GM18907 (cell line): Measurements from ENCODE around the gene UBE2D3.

Experiments
- ATAC-seq: cut with Tn5 transposase; IDR thresholded peaks from one replicate; pipeline ENCODE4 v1.9.1; 2021; ENCODE audit warnings: mild to moderate bottlenecking, moderate library complexity; ENCODE audit not compliant: unreplicated experiment

The UBE2D3 gene

DNA sequence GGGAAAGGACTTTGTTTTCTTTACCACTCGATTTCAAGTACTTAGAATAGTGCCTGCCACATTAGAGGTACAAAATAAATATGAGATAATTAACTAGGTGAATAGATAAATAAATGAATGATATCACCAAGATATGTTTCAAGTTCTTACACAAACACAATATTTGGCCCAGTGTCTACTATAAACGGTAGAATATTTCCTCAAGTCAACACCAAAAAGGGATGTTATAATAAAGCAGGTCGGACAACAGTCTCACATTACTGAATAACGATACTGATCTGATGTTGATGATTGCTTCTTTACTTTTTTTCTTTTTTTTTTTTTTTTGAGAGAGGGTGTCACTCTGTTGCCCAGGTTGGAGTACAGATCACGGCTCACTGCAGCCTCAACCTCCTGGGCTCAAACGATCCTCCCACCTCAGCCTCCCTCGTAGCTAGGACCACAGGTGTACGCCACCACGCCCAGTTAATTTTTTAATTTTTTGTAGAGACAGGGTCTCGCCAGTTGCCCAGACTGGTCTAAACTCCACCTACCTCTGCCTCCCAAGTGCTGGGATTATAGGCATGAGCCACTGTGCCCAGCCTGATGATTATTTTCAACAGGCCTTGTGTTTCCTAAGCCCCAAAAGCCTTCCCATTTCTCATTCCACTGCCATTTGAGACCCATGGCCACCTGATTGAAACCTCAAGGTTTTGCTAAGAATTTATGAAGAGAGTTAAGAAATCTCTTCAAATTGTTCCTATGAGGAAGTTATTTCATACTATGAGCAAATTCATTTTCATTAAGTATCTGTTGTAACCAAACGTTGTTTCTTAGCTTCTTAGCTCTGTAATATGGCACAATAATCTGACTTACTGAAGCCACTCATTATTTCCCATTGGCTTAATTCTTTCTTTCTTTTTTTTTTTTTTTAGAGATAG, 68.8 kb downstream of the UBE2D3 start:
- ATAC-seq = no peak

DNA sequence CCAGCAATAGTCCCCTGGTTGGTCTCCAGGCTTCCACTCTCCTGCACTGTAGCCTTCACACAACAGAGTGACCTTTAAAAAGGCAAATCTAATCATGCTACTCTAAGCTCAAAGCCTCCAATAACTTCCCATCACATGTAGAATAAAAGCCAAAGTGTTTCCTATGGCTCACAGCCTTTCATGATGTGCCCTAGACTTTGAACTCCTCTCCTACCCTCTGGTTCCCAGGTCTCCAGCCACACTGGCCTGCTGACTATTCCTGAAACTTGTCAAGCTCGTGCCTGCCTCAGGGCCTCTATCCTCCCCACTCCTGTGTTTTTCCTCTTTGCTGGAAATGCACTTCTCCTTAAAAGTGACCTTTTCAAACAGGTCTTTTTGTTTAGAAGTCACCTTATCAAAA, 69.7 kb downstream of the UBE2D3 start:
- no peak for ATAC-seq

DNA sequence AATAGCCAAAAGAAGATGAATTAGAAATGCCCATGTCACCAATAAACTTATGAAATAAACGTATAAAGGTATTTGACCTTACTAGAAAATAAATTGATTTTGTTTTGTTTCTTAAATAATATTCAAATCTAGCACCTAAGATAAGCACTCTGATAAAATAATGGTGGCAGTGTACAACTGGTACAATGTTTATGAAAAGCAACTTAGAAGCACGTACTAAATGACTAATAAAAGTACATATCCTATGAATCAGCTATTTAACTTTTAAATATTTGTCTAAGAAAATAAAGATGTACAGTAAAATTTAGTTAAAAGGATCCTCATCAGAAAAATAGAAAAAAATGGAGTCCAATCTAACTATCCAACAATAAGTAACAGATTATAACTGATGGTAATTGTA, 73.3 kb downstream of the UBE2D3 start:
- no peak for ATAC-seq

DNA sequence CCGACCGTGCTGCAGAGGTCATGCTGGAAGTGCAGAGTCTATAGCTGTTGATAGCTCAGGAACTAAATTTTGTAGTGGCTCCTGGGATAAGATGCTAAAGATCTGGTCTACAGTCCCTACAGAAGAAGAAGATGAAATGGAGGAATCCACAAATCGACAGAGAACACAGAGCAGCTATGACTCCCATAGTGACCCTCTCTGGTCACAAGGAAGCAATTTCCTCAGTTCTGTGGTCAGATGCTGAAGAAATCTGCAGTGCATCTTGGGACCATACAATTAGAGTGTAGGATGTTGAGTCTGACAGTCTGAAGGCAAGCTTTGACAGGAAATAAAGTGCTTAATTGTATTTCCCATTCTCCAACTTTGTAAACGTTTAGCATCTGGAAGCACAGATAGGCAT, 75.4 kb downstream of the UBE2D3 start:
- ATAC-seq = no peak
